AG10803 (cell line): ENCODE data around the gene LRP5.

Source experiments
- DNase-seq: peaks from one replicate; pipeline ENCODE4 v3.0.0; 2010; ENCODE audit warnings: low read depth
- H3K4me3 ChIP-seq: 2 replicates; pipeline ENCODE4 v1.5.1; 2011; ENCODE audit warnings: mild to moderate bottlenecking, low read length, control low read depth
- TF ChIP-seq, protein P1 (sequence below): conservative IDR thresholded peaks from 2 replicates; pipeline ENCODE4 v1.5.1; 2011; ENCODE audit warnings: mild to moderate bottlenecking, low read length, control low read depth, inconsistent platforms

LRP5 gene

DNA sequence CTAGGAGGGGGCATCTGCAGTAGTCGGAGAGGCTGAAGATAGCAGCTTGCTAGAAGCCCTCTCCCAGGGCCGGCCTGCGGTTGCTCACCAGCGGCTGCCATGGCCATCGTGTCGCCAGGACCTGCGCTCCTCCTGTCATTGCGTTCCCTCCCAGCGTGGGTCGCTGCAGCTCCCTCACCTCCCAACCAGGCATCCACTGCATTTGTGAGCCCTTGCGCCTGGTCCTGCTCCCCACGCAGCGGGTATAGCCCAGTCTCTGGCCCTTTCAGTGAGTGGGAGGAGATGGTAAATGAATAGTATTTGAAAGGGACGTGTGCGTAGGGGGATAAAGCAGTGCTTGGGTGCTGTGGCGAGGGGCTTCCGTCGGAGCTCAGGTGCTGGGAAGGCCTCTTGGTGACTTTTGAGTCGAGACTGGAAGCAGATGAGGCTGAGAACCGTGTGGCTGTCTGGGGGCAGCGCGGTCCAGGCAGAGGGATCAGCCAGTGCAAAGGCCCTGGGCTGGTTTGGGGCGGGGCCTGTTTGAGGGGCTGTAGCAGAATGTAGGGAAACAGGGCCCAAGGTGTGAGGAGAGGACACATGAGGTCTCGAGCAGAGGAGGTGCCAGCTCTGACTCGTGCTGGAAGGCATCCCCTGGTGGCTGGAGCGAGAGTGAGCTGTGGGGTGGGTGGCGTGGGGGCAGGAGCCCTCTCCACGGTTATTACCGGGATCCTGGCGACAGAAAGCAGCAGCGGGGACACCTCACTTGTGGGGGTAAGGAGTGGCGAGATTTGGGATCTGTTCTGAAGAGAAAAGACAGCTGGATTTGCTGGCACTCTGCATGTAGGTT lies 39.3 kb downstream of the LRP5 start:
- H3K4me3 ChIP-seq = no peak overlapping the region
- DNase-seq = no peak
- TF ChIP-seq, protein P1, sequence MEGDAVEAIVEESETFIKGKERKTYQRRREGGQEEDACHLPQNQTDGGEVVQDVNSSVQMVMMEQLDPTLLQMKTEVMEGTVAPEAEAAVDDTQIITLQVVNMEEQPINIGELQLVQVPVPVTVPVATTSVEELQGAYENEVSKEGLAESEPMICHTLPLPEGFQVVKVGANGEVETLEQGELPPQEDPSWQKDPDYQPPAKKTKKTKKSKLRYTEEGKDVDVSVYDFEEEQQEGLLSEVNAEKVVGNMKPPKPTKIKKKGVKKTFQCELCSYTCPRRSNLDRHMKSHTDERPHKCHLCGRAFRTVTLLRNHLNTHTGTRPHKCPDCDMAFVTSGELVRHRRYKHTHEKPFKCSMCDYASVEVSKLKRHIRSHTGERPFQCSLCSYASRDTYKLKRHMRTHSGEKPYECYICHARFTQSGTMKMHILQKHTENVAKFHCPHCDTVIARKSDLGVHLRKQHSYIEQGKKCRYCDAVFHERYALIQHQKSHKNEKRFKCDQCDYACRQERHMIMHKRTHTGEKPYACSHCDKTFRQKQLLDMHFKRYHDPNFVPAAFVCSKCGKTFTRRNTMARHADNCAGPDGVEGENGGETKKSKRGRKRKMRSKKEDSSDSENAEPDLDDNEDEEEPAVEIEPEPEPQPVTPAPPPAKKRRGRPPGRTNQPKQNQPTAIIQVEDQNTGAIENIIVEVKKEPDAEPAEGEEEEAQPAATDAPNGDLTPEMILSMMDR = no peak

DNA sequence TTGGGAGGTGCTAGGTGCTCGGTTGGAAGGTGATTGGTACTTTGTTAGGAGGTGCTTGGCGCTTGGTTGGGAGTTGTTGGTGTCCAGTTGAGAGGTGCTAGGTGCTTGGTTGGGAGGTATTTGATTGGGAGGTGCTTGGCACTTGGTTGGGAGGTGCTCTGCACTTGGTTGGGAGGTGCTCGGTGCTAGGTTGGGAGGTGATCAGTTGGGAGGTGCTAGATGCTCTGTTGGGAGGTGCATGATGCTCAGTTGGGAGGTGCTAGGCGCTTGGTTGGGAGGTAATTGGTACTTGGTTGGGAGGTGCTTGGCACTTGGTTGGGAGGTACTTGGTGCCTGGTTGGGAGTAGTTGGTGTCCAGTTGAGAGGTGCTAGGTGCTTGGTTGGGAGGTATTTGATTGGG lies 40.2 kb downstream of the LRP5 start:
- TF ChIP-seq, protein P1 = no peak
- no peak for DNase-seq
- H3K4me3 ChIP-seq = no peak overlapping the region

DNA sequence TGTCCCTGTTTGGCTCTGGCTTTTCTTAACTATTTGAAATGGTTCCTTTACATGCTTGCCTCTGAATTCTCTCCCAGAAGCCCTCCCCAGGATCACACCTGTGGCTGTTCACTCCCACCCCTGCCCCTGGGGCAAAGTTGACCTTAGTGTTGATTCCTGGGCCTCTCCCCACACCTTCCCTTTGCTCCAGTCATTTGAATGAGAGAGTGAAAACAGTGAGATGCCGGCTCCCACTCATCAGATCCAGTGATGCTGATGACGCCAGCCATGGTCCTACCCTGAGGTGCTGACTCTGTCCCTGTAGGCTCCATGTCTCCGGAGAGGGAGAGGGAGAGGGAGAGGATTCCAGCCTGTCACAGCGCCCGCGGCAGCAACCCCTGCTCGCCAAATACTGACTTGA lies 40.7 kb downstream of the LRP5 start:
- DNase-seq = no peak
- TF ChIP-seq, protein P1 = no peak
- H3K4me3 ChIP-seq = no peak overlapping the region

DNA sequence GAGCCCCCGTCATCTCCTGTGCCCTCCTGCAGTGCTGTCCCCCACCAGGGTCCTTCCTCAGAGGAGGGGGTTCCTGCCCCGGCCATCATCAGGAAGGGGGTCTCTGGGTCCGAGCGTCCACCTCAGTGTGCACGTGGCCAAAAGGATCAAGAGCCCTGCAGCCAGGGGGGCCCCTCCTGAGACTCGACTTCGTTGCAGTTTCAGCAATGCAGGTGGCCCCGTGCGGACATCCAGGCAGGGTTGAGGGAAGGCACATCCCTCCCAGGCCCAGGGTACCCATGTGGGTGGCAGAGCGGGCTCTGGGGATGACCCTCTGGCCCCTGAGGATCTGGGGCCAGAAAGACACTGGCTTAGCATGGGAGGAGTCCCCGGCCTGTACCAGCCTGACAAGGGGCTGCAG lies 41.3 kb downstream of the LRP5 start:
- DNase-seq = no peak
- TF ChIP-seq, protein P1 = no peak
- no peak overlapping the region for H3K4me3 ChIP-seq

DNA sequence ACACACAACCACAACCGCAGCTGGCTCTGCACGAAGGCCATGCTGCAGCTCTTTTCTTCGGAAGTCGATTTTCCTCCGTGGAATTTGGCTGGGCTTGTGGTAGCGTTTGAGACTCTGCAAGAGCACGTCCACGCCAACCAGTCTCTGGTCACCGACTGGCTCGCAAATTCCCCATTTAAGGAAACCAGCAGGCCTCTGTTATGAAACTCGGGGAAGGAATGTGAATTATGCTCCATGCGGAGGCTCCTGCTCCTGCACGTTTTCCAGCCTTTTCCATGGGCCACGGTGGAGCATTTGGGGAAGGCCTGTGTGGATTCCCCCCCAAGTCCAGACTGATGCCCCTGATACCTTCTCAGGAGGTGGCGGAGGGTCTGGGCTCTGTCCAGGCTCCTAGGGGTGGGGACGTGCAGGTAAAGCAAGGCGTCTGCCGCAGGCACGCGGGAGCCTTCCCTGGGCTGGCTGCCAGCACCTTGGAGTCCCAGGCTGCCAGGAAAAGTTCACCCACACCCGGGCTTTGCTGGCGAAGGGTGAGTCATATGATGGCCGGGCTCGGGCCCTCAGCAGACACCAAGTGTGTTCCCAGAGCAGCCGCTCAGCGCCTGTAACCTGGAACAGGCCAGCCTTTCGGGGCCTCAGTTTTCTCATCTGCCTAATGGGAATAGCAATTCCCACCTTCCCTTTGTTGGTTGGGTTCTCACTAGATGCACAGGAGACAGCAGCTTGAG lies 41.9 kb downstream of the LRP5 start:
- H3K4me3 ChIP-seq = peak overlapping the region; percentile 18; the same call in 1 of the 2 replicates
- TF ChIP-seq, protein P1 = no peak
- DNase-seq = peak; percentile 99

DNA sequence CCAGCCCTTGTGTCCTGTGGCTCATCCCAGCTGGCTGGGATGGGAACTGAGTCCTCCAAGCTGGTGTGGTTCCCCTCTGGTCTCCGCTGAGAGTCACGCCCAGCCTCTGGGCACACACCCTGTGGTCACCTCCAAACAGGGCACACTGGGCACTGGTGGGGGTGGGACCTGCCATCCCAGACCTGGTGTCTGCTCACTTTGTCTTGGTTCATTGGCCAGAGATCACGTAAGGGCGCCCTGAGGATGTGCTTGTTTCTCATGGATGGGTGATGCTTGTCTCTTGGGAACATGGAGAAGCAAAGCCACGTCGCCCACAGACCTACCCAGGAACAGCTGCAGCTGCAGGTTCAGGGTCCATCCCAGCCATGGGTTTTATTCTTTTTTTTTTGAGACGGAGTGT lies 43.1 kb downstream of the LRP5 start:
- DNase-seq = no peak
- TF ChIP-seq, protein P1 = no peak
- no peak overlapping the region for H3K4me3 ChIP-seq

DNA sequence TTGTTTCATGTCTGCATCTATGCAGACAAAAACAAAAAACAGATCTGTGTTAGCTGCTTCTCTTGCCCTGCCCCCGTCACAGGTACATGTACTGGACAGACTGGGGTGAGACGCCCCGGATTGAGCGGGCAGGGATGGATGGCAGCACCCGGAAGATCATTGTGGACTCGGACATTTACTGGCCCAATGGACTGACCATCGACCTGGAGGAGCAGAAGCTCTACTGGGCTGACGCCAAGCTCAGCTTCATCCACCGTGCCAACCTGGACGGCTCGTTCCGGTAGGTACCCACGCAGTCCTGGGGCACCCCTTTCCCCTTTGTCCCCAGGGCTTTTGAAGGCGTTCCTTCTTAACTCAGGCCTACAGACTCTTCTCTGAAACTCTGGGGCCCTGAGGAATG lies 45.2 kb downstream of the LRP5 start:
- no peak for DNase-seq
- H3K4me3 ChIP-seq = no peak overlapping the region
- TF ChIP-seq, protein P1 = no peak
